ENCODE measurements around the gene RPS6KA5. TPM values are rescaled to one million over a fixed set of nuclear protein-coding genes. Genes with fewer than 3 reads are reported as not detected.

Gene RPS6KA5
- total and polyA plus RNA-seq, 2 donors (not counting 1 experiment from before 2014, with no cell fraction given) = 0.59 to 2.0 TPM

- Histone ChIP-seq H2AFZ (ENCODE audit: low read length) (no peak overlapping the region), H3K36me3 (ENCODE audit: control insufficient read depth, insufficient read depth, low read length) (no peaks in the 10 kb centered on the region), H3K4me3 (replicated peaks in 1 of 4; ENCODE audit: control extremely low read depth in 1 of 4, insufficient read depth in 1 of 4, low read depth in 3 of 4, low read length in 4 of 4) (no peak overlapping the region), H3K27me3 (ENCODE audit: control insufficient read depth, insufficient read depth, low read length) (no peaks in the 10 kb centered on the region), H3K4me1 (ENCODE audit: control insufficient read depth, extremely low read depth, insufficient read depth, low read length) (no peaks in the 10 kb centered on the region), H3K9me3 (ENCODE audit: control insufficient read depth, insufficient read depth, low read depth, low read length) (no peaks in the 10 kb centered on the region), H4K20me1 (ENCODE audit: control insufficient read depth, extremely low read depth, insufficient read depth, low read length) (no peaks in the 10 kb centered on the region), H3K4me2 (ENCODE audit: extremely low read depth, insufficient read depth, low read length) (no peak overlapping the region), H3K27ac (ENCODE audit: insufficient read depth, low read length) (no peak overlapping the region), H3K79me2 (ENCODE audit: control insufficient read depth, insufficient read depth, low read length) (no peaks in the 10 kb centered on the region), H3K9ac (ENCODE audit: insufficient read depth, low read length) (no peak overlapping the region)
- DNase-seq (ENCODE audit: low read depth in 2 of 2) = no peak
- TF ChIP-seq EZH2 (IDR thresholded peaks at IDR 0.05; ENCODE audit: low read length, missing control alignments) = no peak
- TF ChIP-seq CTCF (conservative IDR thresholded peaks at IDR 0.05 in 1 of 2, IDR thresholded peaks at IDR 0.05 in 1 of 2; ENCODE audit: low read depth in 1 of 2, low read length in 2 of 2) = no peak
These were observed 39.3 kb downstream of the RPS6KA5 start for GRCh38 chr14:91021115-91021514.

- H3K27me3 ChIP-seq (ENCODE audit: control insufficient read depth, insufficient read depth, low read length) = no peaks in the 10 kb centered on the region
- no peak overlapping the region for H3K4me3 ChIP-seq (replicated peaks in 1 of 4; ENCODE audit: control extremely low read depth in 1 of 4, insufficient read depth in 1 of 4, low read depth in 3 of 4, low read length in 4 of 4)
- DNase-seq (ENCODE audit: low read depth in 2 of 2) = no peak
- H2AFZ ChIP-seq (ENCODE audit: low read length) = no peak overlapping the region
- no peaks in the 10 kb centered on the region for H3K79me2 ChIP-seq (ENCODE audit: control insufficient read depth, insufficient read depth, low read length)
- no peak overlapping the region for H3K27ac ChIP-seq (ENCODE audit: insufficient read depth, low read length)
- no peak overlapping the region for H3K9ac ChIP-seq (ENCODE audit: insufficient read depth, low read length)
- H3K9me3 ChIP-seq (ENCODE audit: control insufficient read depth, insufficient read depth, low read depth, low read length) = no peaks in the 10 kb centered on the region
- H3K36me3 ChIP-seq (ENCODE audit: control insufficient read depth, insufficient read depth, low read length) = no peaks in the 10 kb centered on the region
- H4K20me1 ChIP-seq (ENCODE audit: control insufficient read depth, extremely low read depth, insufficient read depth, low read length) = no peaks in the 10 kb centered on the region
- TF ChIP-seq CTCF (conservative IDR thresholded peaks at IDR 0.05 in 1 of 2, IDR thresholded peaks at IDR 0.05 in 1 of 2; ENCODE audit: low read depth in 1 of 2, low read length in 2 of 2) (no peak), EZH2 (IDR thresholded peaks at IDR 0.05; ENCODE audit: low read length, missing control alignments) (no peak)
- H3K4me2 ChIP-seq (ENCODE audit: extremely low read depth, insufficient read depth, low read length) = no peak overlapping the region
- H3K4me1 ChIP-seq (ENCODE audit: control insufficient read depth, extremely low read depth, insufficient read depth, low read length) = no peaks in the 10 kb centered on the region
These were observed 40.8 kb downstream of the RPS6KA5 start for GRCh38 chr14:91019673-91020072.

GRCh38 chr14:91018481-91018880, 42.0 kb downstream of the RPS6KA5 start:
- no peak overlapping the region for H3K4me2 ChIP-seq (ENCODE audit: extremely low read depth, insufficient read depth, low read length)
- H3K9ac ChIP-seq (ENCODE audit: insufficient read depth, low read length) = no peak overlapping the region
- no peaks in the 10 kb centered on the region for H3K9me3 ChIP-seq (ENCODE audit: control insufficient read depth, insufficient read depth, low read depth, low read length)
- no peak for DNase-seq (ENCODE audit: low read depth in 2 of 2)
- H3K4me3 ChIP-seq (replicated peaks in 1 of 4; ENCODE audit: control extremely low read depth in 1 of 4, insufficient read depth in 1 of 4, low read depth in 3 of 4, low read length in 4 of 4) = no peak overlapping the region
- no peak overlapping the region for H2AFZ ChIP-seq (ENCODE audit: low read length)
- H4K20me1 ChIP-seq (ENCODE audit: control insufficient read depth, extremely low read depth, insufficient read depth, low read length) = no peaks in the 10 kb centered on the region
- TF ChIP-seq EZH2 (IDR thresholded peaks at IDR 0.05; ENCODE audit: low read length, missing control alignments) (no peak), CTCF (conservative IDR thresholded peaks at IDR 0.05 in 1 of 2, IDR thresholded peaks at IDR 0.05 in 1 of 2; ENCODE audit: low read depth in 1 of 2, low read length in 2 of 2) (no peak)
- no peaks in the 10 kb centered on the region for H3K4me1 ChIP-seq (ENCODE audit: control insufficient read depth, extremely low read depth, insufficient read depth, low read length)
- no peaks in the 10 kb centered on the region for H3K79me2 ChIP-seq (ENCODE audit: control insufficient read depth, insufficient read depth, low read length)
- no peaks in the 10 kb centered on the region for H3K27me3 ChIP-seq (ENCODE audit: control insufficient read depth, insufficient read depth, low read length)
- no peak overlapping the region for H3K27ac ChIP-seq (ENCODE audit: insufficient read depth, low read length)
- no peaks in the 10 kb centered on the region for H3K36me3 ChIP-seq (ENCODE audit: control insufficient read depth, insufficient read depth, low read length)
